HepG2 (cell line): Measurements from ENCODE around the gene RASA3. TPM values are rescaled to one million over a fixed set of nuclear protein-coding genes. Genes with fewer than 3 reads are reported as not detected.

Experiments
- ATAC-seq: fragments of 200-7000 bp; cut with Tn5 transposase; 3 replicates; pipeline ENCODE4 v1.9.1; 2020; ENCODE audit warnings: mild to moderate bottlenecking, moderate library complexity
- BruUV-seq: library from RNA; stranded (reverse); fragments of 400-500 nt; replicated peaks from 2 replicates; lab custom pipeline; 2021; lab: Mats Ljungman, UMichigan
- CTCF ChIA-PET: fragments of 300-600 bp; formaldehyde crosslinking; extraction: SDS; loops from one replicate; lab custom pipeline; 2021; ENCODE audit warnings: low total read pairs, inconsistent platforms, low intra/inter-chr PET ratio; lab: Yijun Ruan, JAX
- POLR2A ChIA-PET: fragments of 350-600 bp; sonication (Branson Sonifier 250); formaldehyde crosslinking; loops from one replicate; lab custom pipeline; 2020; ENCODE audit warnings: antibody characterized with exemption, inconsistent platforms; lab: Yijun Ruan, JAX
- DNase-seq: peaks from one replicate; pipeline ENCODE4 v3.0.0-alpha.2; 2015; ENCODE audit warnings: low spot score
- FAIRE-seq: peaks from 3 replicates; lab custom pipeline; 2011; peaks lifted over from hg19 to GRCh38; lab: Jason Lieb, UNC
- H2AFZ ChIP-seq: one replicate; pipeline ENCODE4 v1.6.1; 2011; ENCODE audit warnings: low read length, inconsistent platforms
- H3K27ac ChIP-seq: fragments of 300-600 bp; 3 replicates; pipeline ENCODE4 v1.8.0; 2011; ENCODE audit warnings: mixed run types, mild to moderate bottlenecking, mixed read lengths, low read length, inconsistent platforms; ENCODE audit not compliant: insufficient read depth; ENCODE audit errors: extremely low read length
- H3K27me3 ChIP-seq, 2 experiments: fragments of 200-600 bp in 1 of 2; 2 replicates in 1 of 2; 3 replicates in 1 of 2; pipeline versions ENCODE4 v1.6.0 to v1.8.0; 2011; ENCODE audit warnings: low read length in 2 of 2, mild to moderate bottlenecking in 2 of 2, moderate library complexity in 2 of 2, inconsistent platforms in 1 of 2; ENCODE audit not compliant: insufficient read depth in 2 of 2, control insufficient read depth in 1 of 2
- H3K36me3 ChIP-seq, 2 experiments: fragments of 200-600 bp in 1 of 2; replicated peaks in 1 of 2; 2 replicates in 1 of 2; 3 replicates in 1 of 2; pipeline versions ENCODE4 v1.5.1 to v1.8.0; 2011; ENCODE audit warnings: low read length in 2 of 2, inconsistent platforms in 1 of 2; ENCODE audit not compliant: insufficient read depth in 2 of 2, control insufficient read depth in 1 of 2
- H3K4me1 ChIP-seq: 2 replicates; pipeline ENCODE4 v1.5.1; 2012; ENCODE audit warnings: low read length, inconsistent platforms; ENCODE audit not compliant: insufficient read depth
- H3K4me2 ChIP-seq: 2 replicates; pipeline ENCODE4 v1.6.0; 2011; ENCODE audit warnings: low read depth, low read length, inconsistent platforms
- H3K4me3 ChIP-seq, 3 experiments: fragments of 200-600 bp in 1 of 3; sonication (generic), shearing (Covaris generic) in 1 of 3; replicated peaks in 1 of 3; 2 replicates each; pipeline ENCODE4 v1.5.1; 2011 to 2016; ENCODE audit warnings: low read length in 3 of 3, inconsistent platforms in 2 of 3, low read depth in 2 of 3, mild to moderate bottlenecking in 2 of 3, control low read depth in 1 of 3, mixed read lengths in 1 of 3; ENCODE audit not compliant: insufficient read depth in 1 of 3
- H3K79me2 ChIP-seq: one replicate; pipeline ENCODE4 v1.6.1; 2011; ENCODE audit warnings: low read length, inconsistent platforms; ENCODE audit not compliant: insufficient read depth
- H3K9ac ChIP-seq: 2 replicates; pipeline ENCODE4 v1.6.0; 2011; ENCODE audit warnings: mild to moderate bottlenecking, low read depth, low read length, inconsistent platforms; ENCODE audit not compliant: insufficient read depth
- H3K9me3 ChIP-seq: 2 replicates; pipeline ENCODE4 v1.5.1; 2012; ENCODE audit warnings: mild to moderate bottlenecking, low read length
- H4K20me1 ChIP-seq: 2 replicates; pipeline ENCODE4 v1.6.0; 2011; ENCODE audit warnings: inconsistent platforms, mild to moderate bottlenecking, low read length, moderate library complexity; ENCODE audit not compliant: insufficient read depth
- ATF7 ChIP-seq, 2 experiments: fragments of 450-650 bp in 1 of 2; sonication (generic) in 1 of 2; formaldehyde crosslinking in 1 of 2; IDR thresholded peaks; 2 replicates each; pipeline versions ENCODE4 v1.4.0 to v1.6.1; 2016 to 2020; ENCODE audit warnings: antibody characterized with exemption in 1 of 2, mild to moderate bottlenecking in 1 of 2, missing genetic modification reagents in 1 of 2
- CREB1 ChIP-seq, 2 experiments: fragments of 450-650 bp in 1 of 2; IDR thresholded peaks; 2 replicates each; pipeline ENCODE4 v1.6.1; 2016 to 2017; ENCODE audit warnings: control low read depth in 1 of 2, mild to moderate bottlenecking in 1 of 2, missing compliant biosample characterization in 1 of 2, missing genetic modification characterization in 1 of 2
- HDAC1 ChIP-seq: sonication (generic); formaldehyde crosslinking; IDR thresholded peaks from 2 replicates; pipeline ENCODE4 v1.5.1; 2020; ENCODE audit warnings: mild to moderate bottlenecking, missing genetic modification reagents
- ISL2 ChIP-seq: sonication (generic); formaldehyde crosslinking; IDR thresholded peaks from 2 replicates; pipeline ENCODE4 v1.5.0; 2020; ENCODE audit warnings: missing genetic modification reagents
- MIER2 ChIP-seq: IDR thresholded peaks from 2 replicates; pipeline ENCODE4 v1.6.1; 2016; ENCODE audit warnings: missing biosample characterization, missing genetic modification reagents
- SMYD3 ChIP-seq: sonication (generic); formaldehyde crosslinking; IDR thresholded peaks from 2 replicates; pipeline ENCODE4 v1.8.1; 2023; ENCODE audit warnings: mild to moderate bottlenecking, missing genetic modification reagents
- ZNF264 ChIP-seq: sonication (generic); formaldehyde crosslinking; IDR thresholded peaks from 2 replicates; pipeline ENCODE4 v1.4.0; 2020; ENCODE audit warnings: missing genetic modification reagents
- ZNF83 ChIP-seq: sonication (generic); formaldehyde crosslinking; IDR thresholded peaks from 2 replicates; pipeline ENCODE4 v1.4.0; 2020; ENCODE audit warnings: missing genetic modification reagents, mild to moderate bottlenecking, borderline replicate concordance
- WGBS: methylation state at CpG from one replicate; pipeline ENCODE4 v1.1.6; 2017; ENCODE audit warnings: low lambda C conversion rate; 5-methylcytosine and 5-hydroxymethylcytosine counted together
- in situ Hi-C: cut with HindIII; loops from 2 replicates; pipeline ENCODE4 v1.10.0; 2017; ENCODE audit warnings: low pct_unique_long_range_greater_than_20kb; ENCODE audit not compliant: extremely low pct_ligation_motif_present
- intact Hi-C: fragments of 100-400 bp; cut with micrococcal nuclease; formaldehyde crosslinking; loops from one replicate; pipeline ENCODE4 v1.10.0; 2022; ENCODE audit not compliant: unreplicated experiment
- polyA plus RNA-seq, 8 experiments: library from polyadenylated mRNA; depleted of rRNA in 3 of 8; stranded (reverse) in 7 of 8; unstranded in 1 of 8; fragments of >200 nt; fragmentation: Illumina TruSeq in 4 of 8; extraction: Trizol in 4 of 8; gene quantifications; 2 replicates each; pipeline versions ENCODE4 v1.2.1 to v1.2.3, GENCODE V29; 2011 to 2016; ENCODE audit warnings: low read depth in 4 of 8, missing spikeins in 1 of 8, mixed read lengths in 1 of 8; ENCODE audit not compliant: insufficient read depth in 1 of 8
- total RNA-seq, 5 experiments: library from RNA; depleted of rRNA; stranded (reverse); fragments of >200 nt; fragmentation: Illumina TruSeq; extraction: Trizol; gene quantifications; 2 replicates each; pipeline ENCODE4 v1.2.3, GENCODE V29; 2016; ENCODE audit warnings: low read depth in 1 of 5
- TF ChIP-seq, protein P1 (sequence below): sonication (generic); formaldehyde crosslinking; IDR thresholded peaks from 2 replicates; pipeline ENCODE4 v1.9.0; 2022; ENCODE audit warnings: low read depth, missing genetic modification reagents
- TF ChIP-seq, protein P2 (sequence below): sonication (generic); formaldehyde crosslinking; conservative IDR thresholded peaks from 2 replicates; pipeline ENCODE4 v1.4.0; 2020; ENCODE audit warnings: missing genetic modification reagents

The RASA3 gene
- total and polyA plus RNA-seq, 2 of the 13 experiments (the other 11 are each of a cell fraction or from before 2014, with no cell fraction given) = 0.05 TPM; not detected in 1

DNA sequence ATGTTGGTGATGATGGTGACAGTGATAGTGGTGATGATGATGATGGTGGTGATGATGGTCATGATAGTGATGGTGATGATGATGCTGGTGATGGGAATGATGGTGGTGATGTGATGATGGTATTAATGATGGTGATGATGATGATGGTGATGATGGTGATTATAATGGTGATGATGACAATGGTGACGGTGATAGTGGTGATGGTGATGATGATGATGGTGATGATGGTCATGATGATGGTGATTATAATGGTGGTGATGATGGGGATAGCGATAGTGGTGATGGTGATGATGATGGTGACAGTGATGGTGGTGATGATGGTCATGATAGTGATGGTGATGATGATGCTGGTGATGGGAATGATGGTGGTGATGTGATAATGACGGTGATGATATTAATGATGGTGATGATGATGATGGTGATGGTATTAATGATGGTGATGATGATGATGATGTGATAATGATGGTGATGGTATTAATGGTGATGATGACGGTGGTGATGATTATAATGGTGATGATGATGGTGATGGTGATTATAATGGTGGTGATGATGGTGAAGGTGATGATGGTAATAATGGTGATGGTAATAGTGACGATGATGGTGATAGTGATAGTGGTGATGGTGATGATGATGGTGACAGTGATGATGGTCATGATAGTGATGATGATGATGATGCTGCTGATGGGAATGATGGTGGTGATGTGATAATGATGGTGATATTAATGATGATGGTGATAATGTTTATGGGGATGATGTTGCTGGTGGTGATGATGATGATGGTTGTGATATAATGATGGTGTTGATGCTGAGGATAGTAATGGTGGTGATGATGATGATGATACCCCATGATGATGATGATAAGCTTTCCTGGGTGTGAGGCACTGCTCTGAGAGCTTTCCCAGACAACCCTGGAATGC is 166.2 kb downstream of the RASA3 start:
- Histone ChIP-seq H3K4me1 (no peaks in the 10 kb centered on the region), H3K4me3 (no peak overlapping the region), H3K9ac (no peak overlapping the region), H3K36me3 (no peaks in the 10 kb centered on the region), H3K4me2 (no peak overlapping the region), H3K79me2 (no peaks in the 10 kb centered on the region), H4K20me1 (no peaks in the 10 kb centered on the region), H2AFZ (no peak overlapping the region), H3K9me3 (peaks cover 11% of the 10 kb centered on the region), H3K27ac (no peak overlapping the region), H3K27me3 (peaks cover 5 to 22% of the 10 kb centered on the region in 2 experiments)
- no peak for DNase-seq
- no TSS peak for BruUV-seq
- POLR2A ChIA-PET = no interaction called here
- FAIRE-seq = no peak
- in situ Hi-C loops = no loop called here
- ATAC-seq = no peak
- intact Hi-C loops = no loop called here
- WGBS = 16% methylated on average over 5 of the region's 5 CpGs
- no peak for TF ChIP-seq HDAC1 (CRISPR knock-in tag)
- peak; percentile 96 for TF ChIP-seq CREB1 (IDR thresholded peaks at IDR 0.05)
- TF ChIP-seq CREB1 (CRISPR knock-in tag; IDR thresholded peaks at IDR 0.05) = no peak
- TF ChIP-seq ATF7 (IDR thresholded peaks at IDR 0.05) = peak; percentile 33
- no peak for TF ChIP-seq ATF7 (CRISPR knock-in tag; IDR thresholded peaks at IDR 0.05)
- CTCF ChIA-PET = no interaction called here

DNA sequence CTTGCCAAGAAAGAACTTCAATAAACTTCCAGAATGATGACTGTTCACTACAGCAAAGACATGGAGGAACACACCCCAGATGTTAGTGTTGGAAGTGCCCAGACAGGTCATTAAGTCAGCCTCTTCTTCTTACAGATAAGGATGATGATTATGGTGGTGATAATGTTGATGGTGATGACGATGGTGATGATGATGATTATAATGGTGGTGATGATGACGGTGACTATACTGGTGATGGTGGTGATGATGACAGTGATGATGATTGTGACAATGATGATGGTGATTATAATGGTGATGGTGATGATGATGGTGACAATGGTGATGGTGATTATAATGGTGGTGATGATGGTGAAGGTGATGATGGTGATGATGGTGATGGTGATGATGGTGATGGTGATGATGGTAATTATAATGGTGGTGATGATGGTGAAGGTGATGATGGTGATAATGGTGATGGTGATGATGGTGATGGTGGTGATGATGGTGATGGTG is 167.0 kb downstream of the RASA3 start:
- H3K9me3 ChIP-seq = peaks cover 14% of the 10 kb centered on the region
- no peak overlapping the region for H3K9ac ChIP-seq
- TF ChIP-seq, protein P1, sequence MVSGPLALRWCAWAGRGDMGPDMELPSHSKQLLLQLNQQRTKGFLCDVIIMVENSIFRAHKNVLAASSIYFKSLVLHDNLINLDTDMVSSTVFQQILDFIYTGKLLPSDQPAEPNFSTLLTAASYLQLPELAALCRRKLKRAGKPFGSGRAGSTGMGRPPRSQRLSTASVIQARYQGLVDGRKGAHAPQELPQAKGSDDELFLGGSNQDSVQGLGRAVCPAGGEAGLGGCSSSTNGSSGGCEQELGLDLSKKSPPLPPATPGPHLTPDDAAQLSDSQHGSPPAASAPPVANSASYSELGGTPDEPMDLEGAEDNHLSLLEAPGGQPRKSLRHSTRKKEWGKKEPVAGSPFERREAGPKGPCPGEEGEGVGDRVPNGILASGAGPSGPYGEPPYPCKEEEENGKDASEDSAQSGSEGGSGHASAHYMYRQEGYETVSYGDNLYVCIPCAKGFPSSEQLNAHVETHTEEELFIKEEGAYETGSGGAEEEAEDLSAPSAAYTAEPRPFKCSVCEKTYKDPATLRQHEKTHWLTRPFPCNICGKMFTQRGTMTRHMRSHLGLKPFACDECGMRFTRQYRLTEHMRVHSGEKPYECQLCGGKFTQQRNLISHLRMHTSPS = no peak
- TF ChIP-seq ISL2 (CRISPR knock-in tag) (no peak), SMYD3 (CRISPR knock-in tag) (no peak), ZNF83 (CRISPR knock-in tag) (no peak), CREB1 (IDR thresholded peaks at IDR 0.05) (peak; percentile 94), CREB1 (CRISPR knock-in tag; IDR thresholded peaks at IDR 0.05) (no peak), MIER2 (CRISPR knock-in tag) (no peak), ZNF264 (CRISPR knock-in tag) (no peak)
- TF ChIP-seq, protein P2, sequence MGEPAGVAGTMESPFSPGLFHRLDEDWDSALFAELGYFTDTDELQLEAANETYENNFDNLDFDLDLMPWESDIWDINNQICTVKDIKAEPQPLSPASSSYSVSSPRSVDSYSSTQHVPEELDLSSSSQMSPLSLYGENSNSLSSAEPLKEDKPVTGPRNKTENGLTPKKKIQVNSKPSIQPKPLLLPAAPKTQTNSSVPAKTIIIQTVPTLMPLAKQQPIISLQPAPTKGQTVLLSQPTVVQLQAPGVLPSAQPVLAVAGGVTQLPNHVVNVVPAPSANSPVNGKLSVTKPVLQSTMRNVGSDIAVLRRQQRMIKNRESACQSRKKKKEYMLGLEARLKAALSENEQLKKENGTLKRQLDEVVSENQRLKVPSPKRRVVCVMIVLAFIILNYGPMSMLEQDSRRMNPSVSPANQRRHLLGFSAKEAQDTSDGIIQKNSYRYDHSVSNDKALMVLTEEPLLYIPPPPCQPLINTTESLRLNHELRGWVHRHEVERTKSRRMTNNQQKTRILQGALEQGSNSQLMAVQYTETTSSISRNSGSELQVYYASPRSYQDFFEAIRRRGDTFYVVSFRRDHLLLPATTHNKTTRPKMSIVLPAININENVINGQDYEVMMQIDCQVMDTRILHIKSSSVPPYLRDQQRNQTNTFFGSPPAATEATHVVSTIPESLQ (CRISPR knock-in tag) = no peak
- no peak for FAIRE-seq
- no peaks in the 10 kb centered on the region for H3K4me1 ChIP-seq
- WGBS = 32% methylated on average over 2 of the region's 2 CpGs
- POLR2A ChIA-PET = no interaction called here
- CTCF ChIA-PET = no interaction called here
- H3K27me3 ChIP-seq = peaks cover 5 to 14% of the 10 kb centered on the region in 2 experiments; a peak in 4 of 5 replicates
- no peak overlapping the region for H3K4me3 ChIP-seq
- no peak overlapping the region for H3K27ac ChIP-seq
- DNase-seq = no peak
- no peaks in the 10 kb centered on the region for H3K36me3 ChIP-seq
- no peak overlapping the region for H2AFZ ChIP-seq
- no peak for ATAC-seq
- H3K79me2 ChIP-seq = no peaks in the 10 kb centered on the region
- intact Hi-C loops (no loop called here), in situ Hi-C loops (no loop called here)
- H4K20me1 ChIP-seq = no peaks in the 10 kb centered on the region
- no TSS peak for BruUV-seq
- no peak overlapping the region for H3K4me2 ChIP-seq
